Psoas muscle (tissue), 8 donors: Measurements from ENCODE around the gene GPC6. TPM values are rescaled to one million over a fixed set of nuclear protein-coding genes. Genes with fewer than 3 reads are reported as not detected.

Experiments used
- ATAC-seq, 4 donors: fragments of 200-7000 bp; cut with Tn5 transposase; one replicate each; pipeline ENCODE4 v1.9.1; 2020; ENCODE audit warnings: moderate library complexity in 3 of 4, mild to moderate bottlenecking in 2 of 4
- DNase-seq, 2 donors: peaks; one replicate each; pipeline ENCODE4 v3.0.0-alpha.2; 2020
- H3K27ac ChIP-seq: fragments of 200-600 bp; one replicate; pipeline ENCODE4 v1.8.0; 2022
- H3K27me3 ChIP-seq, 3 donors: fragments of 200-600 bp in 1 of 3; one replicate each; pipeline versions ENCODE4 v1.6.1 to v1.8.0; 2013 to 2022; ENCODE audit warnings: low read length in 2 of 3, mild to moderate bottlenecking in 2 of 3, moderate library complexity in 1 of 3; ENCODE audit not compliant: insufficient read depth in 3 of 3
- H3K36me3 ChIP-seq, 2 donors: fragments of 200-600 bp in 1 of 2; one replicate each; pipeline versions ENCODE4 v1.6.1 to v1.8.0; 2013 to 2022; ENCODE audit warnings: low read depth in 1 of 2, mild to moderate bottlenecking in 1 of 2, moderate library complexity in 1 of 2; ENCODE audit not compliant: insufficient read depth in 1 of 2
- H3K4me1 ChIP-seq: fragments of 200-600 bp; one replicate; pipeline ENCODE4 v1.8.0; 2022
- H3K4me3 ChIP-seq: fragments of 200-600 bp; one replicate; pipeline ENCODE4 v1.8.0; 2022; ENCODE audit warnings: mild to moderate bottlenecking
- H3K9me3 ChIP-seq: fragments of 200-600 bp; one replicate; pipeline ENCODE4 v1.8.0; 2022
- CTCF ChIP-seq: fragments of 200-600 bp; IDR thresholded peaks from one replicate; pipeline ENCODE4 v1.8.0; 2022; ENCODE audit warnings: antibody characterized with exemption
- WGBS, 3 donors: extraction: QIAGEN DNeasy Blood & Tissue Kit; methylation state at CpG; one replicate each; pipeline versions ENCODE4 v1.1.6 to v1.1.7; 2013; 5-methylcytosine and 5-hydroxymethylcytosine counted together
- intact Hi-C, 2 donors: fragments of 100-400 bp; cut with DNase I; formaldehyde crosslinking; loops; one replicate each; pipeline versions ENCODE4 v1.11.0 to v1.14.2; 2022
- polyA plus RNA-seq, 3 donors: library from polyadenylated mRNA; stranded (reverse); fragments of 200-250 nt; gene quantifications; one replicate each; pipeline ENCODE4 v1.2.3, GENCODE V29; 2013
- total RNA-seq, 4 donors: library from RNA; stranded (reverse); fragmentation: NEBNext Ultra II Directional in 2 of 4; extraction: Animal tissue kit (Norgen Biotek cat#: 25700) in 2 of 4; gene quantifications; one replicate each; pipeline versions ENCODE4 v1.2.1 to v1.2.4, GENCODE V29; 2021 to 2023
- donor health status: healthy with polysubstance abuse.
- donor health status: DM: no; HTN: no; CAD: no; lungs with moderate emphysema.
- donor health status: Bipolar disorder and iron deficiency.
- donor health status: healthy.
- donor health status: DM: yes; HTN: yes; CAD: no.
- donor health status: DM: no; HTN: no; CAD: no.
- donor health status: DM: no; HTN: no; CAD: no.
- donor health status: DM: yes; HTN: yes; CAD: no.

The GPC6 gene
- total and polyA plus RNA-seq, 7 donors, result 0.07 to 3.7 (median 0.57) TPM

DNA sequence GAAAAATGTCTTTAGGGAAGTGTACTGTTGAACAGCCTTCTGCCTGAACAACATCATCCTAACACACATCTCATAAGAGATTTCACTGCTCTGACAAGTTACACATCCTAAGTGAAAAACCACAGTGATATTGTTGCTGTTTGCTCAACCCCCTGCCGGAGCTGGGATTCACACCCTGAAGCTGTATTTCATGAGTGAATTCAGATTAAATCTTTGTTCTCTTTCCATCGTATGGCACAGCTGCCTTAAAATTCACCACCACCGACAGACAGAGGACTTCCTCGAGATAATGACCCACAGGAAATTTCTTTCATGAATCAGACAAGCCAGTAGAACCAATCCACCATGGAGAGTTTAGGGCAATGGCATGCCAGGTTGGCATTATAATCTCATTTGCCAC is 972.1 kb downstream of the GPC6 start:
- no peak for TF ChIP-seq CTCF
- ATAC-seq (no peak), DNase-seq (no peak)
- no peak overlapping the region for H3K27ac ChIP-seq
- no peaks in the 10 kb centered on the region for H3K9me3 ChIP-seq
- H3K4me3 ChIP-seq, result no peak overlapping the region
- WGBS, 3 donors, result 26 to 32% (median 30%) methylated on average over 4 of the region's 4 CpGs
- intact Hi-C loops, result no loop called here
- no peaks in the 10 kb centered on the region for H3K36me3 ChIP-seq
- no peaks in the 10 kb centered on the region for H3K27me3 ChIP-seq
- no peaks in the 10 kb centered on the region for H3K4me1 ChIP-seq

- no peaks in the 10 kb centered on the region for H3K9me3 ChIP-seq
- no peaks in the 10 kb centered on the region for H3K4me1 ChIP-seq
- no peak for ATAC-seq
- H3K27ac ChIP-seq, result no peak overlapping the region
- WGBS, 3 donors, result 46 to 60% (median 47%) methylated on average over 3 of the region's 3 CpGs
- no peak for DNase-seq
- no peak overlapping the region for H3K4me3 ChIP-seq
- no peak for TF ChIP-seq CTCF
- no peaks in the 10 kb centered on the region for H3K36me3 ChIP-seq
- no peaks in the 10 kb centered on the region for H3K27me3 ChIP-seq
- intact Hi-C loops, result no loop called here
Measured at GRCh38 chr13:94199135-94199534, 972.5 kb downstream of the GPC6 start.

DNA sequence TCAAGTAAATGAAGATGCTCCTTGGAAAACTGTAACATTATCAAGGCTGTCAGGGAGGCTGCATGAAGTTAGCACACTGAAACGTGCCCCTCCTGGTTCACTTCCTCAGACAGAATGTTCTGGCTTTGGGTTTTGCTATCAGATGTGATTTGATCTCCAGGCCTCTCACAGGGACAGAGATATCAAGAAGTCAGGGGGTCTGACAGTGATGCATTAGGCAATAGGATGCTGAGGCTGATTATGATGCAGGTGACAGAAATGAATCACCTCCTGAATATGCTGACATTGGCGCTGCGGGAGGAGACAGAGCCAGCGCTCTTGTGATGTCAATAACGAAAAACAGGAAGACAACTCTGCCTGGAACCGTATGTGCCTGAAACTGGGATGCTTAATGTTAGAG is 974.4 kb downstream of the GPC6 start:
- Histone ChIP-seq H3K36me3 (no peaks in the 10 kb centered on the region), H3K4me1 (no peaks in the 10 kb centered on the region), H3K27me3 (no peaks in the 10 kb centered on the region), H3K27ac (no peak overlapping the region), H3K9me3 (no peaks in the 10 kb centered on the region), H3K4me3 (no peak overlapping the region)
- DNase-seq (no peak), ATAC-seq (no peak)
- intact Hi-C loops, result no loop called here
- no peak for TF ChIP-seq CTCF
- 92 to 96% (median 94%) methylated on average over 6 of the region's 6 CpGs for WGBS, 3 donors

- H3K4me1 ChIP-seq, result no peaks in the 10 kb centered on the region
- no peaks in the 10 kb centered on the region for H3K9me3 ChIP-seq
- ATAC-seq, result no peak
- intact Hi-C loops, result no loop called here
- DNase-seq, result no peak
- H3K27me3 ChIP-seq, result no peaks in the 10 kb centered on the region
- no peaks in the 10 kb centered on the region for H3K36me3 ChIP-seq
- no peak overlapping the region for H3K4me3 ChIP-seq
- no peak overlapping the region for H3K27ac ChIP-seq
- no peak for TF ChIP-seq CTCF
- WGBS, 3 donors, result 80 to 88% (median 87%) methylated on average over 2 of the region's 2 CpGs
Measured at GRCh38 chr13:94204163-94204562, 977.6 kb downstream of the GPC6 start.

DNA sequence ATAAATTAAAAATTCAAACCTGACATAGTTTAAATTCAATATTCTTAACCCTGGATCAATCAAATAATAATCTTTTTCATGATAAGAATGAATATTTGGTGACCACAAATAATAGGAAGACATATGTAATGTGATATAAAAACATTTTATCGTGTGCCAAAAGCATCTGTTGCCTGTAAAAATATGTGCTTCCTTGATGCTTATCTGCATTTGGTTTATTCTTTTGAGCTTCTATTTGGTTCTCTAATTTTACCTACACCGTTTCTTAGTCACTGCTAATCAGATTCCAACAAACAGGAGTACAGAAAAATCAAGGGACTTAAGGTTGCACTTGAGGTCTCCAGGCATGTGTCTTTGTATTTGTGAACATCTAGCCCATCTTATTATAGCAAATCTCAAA is 978.3 kb downstream of the GPC6 start:
- Histone ChIP-seq H3K36me3 (no peaks in the 10 kb centered on the region), H3K4me1 (no peaks in the 10 kb centered on the region), H3K9me3 (no peaks in the 10 kb centered on the region), H3K4me3 (no peak overlapping the region), H3K27me3 (no peaks in the 10 kb centered on the region), H3K27ac (no peak overlapping the region)
- intact Hi-C loops, result no loop called here
- WGBS, 3 donors, result 64 to 83% (median 71%) methylated on average over 2 of the region's 2 CpGs
- no peak for TF ChIP-seq CTCF
- DNase-seq (no peak), ATAC-seq (no peak)
